LHCN-M2 (cell line): ENCODE results near the gene TBX15. TPM values are rescaled to one million over a fixed set of nuclear protein-coding genes. Genes with fewer than 3 reads are reported as not detected.
"Not testable (repeated sequence)": the region's sequence is repeated elsewhere in the genome, so short reads cannot be mapped to it uniquely, and the experiment has no call there.

Experiments
- DNase-seq: peaks from one replicate; pipeline ENCODE4 v3.0.0-alpha.2; 2012; ENCODE audit warnings: low read depth
- total RNA-seq: library from RNA; depleted of rRNA; stranded (reverse); fragments of >200 nt; gene quantifications from 2 replicates; pipeline ENCODE4 v1.2.3, GENCODE V29; 2014

TBX15 gene
- total RNA-seq, 1 experiment from 2014 or later = 20.9 TPM

DNA sequence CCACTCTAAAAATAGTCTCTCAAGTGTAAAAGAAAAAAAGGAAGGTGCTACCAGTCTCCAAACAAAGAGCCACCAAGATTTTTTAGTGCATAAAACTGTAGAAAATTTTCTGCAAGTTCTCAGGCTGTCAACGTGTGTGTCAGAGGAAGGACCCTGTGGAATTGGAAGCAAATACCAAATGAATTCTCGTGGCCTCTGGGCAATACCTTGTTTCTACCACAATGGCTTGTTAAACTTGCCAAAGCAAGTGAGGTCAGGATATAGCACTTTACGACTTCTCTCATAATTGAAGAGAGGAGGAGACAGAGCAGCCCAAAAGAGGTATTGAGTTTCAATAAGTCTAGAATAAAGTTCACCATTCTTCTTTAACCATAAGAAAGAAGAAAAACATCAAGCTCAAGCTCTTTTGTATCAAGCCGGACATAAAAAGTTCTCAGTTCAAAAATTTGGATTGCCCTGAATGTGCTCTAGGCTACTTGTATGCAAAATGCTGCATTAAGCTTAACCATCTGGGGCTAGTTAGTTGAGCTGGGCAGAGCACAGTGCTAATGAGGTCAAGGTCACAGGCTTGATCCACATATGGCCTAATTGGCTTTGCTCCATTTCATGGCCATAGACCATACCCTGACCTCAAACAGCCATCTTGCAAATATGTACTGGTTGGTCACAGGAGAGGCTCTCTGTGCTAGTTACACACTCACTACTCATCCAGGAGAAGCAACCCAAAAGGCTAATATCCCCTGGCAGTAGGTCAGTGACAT lies 60.5 kb downstream of the TBX15 start:
- no peak for DNase-seq

DNA sequence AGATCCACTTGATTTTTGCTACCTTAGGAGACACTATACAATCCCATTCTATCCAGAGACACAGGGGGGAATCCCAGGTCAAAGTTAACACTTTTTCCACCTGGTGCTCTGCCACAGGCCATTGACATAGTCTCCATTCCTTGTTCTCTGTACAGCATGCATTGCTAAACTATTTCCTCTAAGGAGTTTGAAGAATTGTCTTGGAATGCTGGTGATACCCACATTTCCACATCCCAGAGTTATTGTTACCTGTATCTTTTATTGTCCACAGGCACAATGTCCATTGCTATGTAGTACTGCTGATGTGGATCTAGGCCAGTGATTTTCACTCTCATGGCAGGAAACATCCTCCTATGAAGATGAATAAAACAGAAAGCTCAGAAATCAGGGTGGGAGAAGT lies 61.9 kb downstream of the TBX15 start:
- no peak for DNase-seq

DNA sequence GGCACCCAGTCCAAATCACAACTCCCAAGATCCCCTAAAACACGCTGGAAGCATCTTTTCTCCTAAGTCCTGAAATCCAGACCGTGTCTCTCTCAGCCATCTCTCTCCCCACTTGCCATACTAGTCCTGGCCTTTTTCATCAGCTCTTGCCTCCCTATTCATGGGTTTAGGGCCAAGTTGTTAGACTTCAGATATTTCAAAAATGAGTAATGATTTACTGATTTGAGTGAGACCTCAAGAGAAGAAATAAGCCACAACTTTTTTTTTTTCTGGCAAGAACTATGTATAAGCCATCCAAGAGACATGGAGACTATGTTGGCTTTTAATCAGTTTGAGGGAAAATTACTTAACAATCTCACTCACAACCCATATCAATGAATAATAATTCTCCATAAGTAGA lies 62.5 kb downstream of the TBX15 start:
- no peak for DNase-seq

DNA sequence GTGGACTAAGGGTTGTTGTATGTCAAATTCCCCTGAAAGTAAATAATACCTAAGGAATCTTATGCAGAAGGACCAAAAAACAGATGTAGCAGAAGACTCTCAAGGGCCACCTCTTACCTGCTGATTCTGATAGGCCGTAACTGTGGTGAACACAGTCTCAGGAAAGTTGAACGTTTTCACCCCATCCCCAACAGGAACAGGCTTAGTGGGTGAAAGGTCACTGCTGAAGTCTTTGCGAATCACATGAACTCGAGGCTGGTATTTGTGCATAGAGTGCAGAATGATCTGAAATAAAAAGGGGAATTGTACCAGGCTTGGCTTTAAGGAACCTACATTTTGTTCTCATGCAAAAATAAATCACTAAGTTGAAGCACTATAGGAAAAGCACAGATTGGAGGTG lies 64.8 kb downstream of the TBX15 start:
- no peak for DNase-seq

DNA sequence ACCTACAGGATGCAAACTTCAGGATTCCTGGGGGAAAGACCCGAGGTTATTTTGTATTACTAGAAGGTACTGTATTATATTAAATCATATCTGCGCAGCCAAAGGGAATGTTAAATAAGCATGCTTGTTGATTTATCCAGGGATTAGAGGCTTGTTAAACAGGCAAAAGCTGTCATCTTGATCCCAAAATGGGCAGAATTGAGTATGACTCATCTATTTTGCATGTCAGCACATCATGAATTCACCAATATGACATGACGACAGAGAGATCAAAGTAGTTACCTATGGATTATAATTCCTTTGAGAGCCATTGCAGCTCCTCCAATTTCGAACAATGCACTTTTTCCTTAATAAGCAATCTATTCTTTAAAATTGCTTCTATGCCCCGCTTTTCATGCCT lies 66.1 kb downstream of the TBX15 start:
- DNase-seq = no peak

DNA sequence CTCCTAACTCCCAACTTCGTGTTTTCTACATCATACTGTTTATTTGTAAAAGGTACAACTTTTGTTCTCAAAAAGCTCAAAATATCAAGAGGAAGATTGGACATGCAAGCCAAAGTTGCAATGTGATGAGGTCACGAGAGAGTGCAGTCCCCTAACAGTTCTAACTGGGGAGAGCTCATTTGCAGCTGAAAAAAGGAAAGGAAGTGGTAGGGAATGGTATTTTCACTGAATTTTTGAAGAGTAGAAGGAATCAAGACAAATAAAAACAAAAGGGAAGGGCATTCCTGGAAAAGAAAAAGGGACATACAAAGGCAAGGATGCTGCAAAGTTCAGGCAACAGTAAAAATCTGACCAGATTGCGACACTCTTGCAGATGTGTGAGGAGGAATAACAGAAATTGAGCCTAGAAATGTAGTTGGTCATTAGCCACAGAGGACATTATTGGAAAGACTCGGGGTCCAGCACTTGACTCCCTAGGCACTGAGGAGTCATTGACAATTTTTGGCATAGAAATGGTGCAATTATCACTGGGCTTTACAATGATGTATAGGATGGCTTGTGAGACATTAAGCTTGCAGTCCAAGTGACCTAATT lies 67.9 kb downstream of the TBX15 start:
- no peak for DNase-seq

DNA sequence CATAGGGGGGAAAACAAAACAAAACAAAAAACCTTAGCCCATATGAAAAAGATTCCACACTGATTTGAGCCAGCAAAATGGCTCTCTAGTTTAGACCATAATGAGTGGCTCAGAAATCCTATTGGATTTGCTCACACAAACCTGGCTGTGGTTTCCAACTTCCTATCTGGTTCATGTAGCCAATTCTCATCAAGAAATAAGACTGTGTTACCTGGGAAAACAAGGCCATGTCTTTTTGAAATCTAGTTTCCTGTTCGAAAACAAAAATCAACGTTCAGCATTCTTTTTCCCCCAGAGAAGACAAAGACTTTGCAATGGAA lies 69.2 kb downstream of the TBX15 start:
- DNase-seq = no peak

DNA sequence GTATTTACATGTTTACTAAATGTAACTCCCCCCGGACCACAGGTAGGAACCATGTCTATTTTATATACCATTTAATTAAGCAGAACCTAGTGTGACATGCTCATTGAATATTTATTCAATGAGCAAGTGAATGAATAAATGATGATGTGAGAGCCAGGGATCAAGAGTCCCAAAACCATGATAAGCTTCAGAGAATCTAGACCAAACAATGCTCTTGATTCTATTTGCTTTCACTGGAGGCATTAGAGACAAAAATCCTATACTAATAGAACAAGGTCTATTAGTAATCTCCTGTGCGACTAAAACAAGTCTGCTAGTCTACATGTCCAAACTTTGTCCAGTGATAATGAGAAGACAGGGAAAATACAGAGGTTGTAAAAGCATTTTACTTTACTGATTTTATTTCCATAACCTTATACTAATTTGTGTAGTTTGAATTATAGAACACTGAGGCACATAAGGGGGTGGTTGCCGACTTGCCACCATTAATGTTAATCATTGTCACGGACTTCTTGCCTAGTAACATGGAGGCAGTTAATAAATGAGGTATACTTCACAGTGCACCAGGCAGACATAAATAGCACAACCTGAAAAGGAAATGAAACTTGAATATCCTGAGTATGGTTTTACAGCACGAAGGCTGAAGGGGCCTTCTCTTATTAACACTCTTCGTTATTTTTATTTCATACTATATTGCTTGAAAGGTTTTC lies 69.8 kb downstream of the TBX15 start:
- DNase-seq = no peak

DNA sequence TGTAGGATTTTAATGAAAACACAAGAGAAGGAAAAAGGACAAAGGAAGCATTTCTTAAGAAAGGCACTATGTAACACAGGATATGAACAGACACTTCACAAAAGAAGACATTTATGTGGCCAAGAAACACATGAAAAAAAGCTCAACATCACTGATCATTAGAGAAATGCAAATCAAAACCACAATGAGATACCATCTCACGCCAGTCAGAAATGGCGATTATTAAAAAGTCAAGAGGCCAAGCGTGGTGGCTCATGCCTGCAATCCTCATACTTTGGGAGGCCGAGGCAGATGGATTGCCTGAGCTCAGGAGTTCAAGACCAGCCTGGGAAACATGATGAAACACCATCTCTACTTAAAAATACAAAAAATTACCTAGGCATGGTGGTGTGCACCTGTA lies 71.8 kb downstream of the TBX15 start:
- not testable (repeated sequence) for DNase-seq

DNA sequence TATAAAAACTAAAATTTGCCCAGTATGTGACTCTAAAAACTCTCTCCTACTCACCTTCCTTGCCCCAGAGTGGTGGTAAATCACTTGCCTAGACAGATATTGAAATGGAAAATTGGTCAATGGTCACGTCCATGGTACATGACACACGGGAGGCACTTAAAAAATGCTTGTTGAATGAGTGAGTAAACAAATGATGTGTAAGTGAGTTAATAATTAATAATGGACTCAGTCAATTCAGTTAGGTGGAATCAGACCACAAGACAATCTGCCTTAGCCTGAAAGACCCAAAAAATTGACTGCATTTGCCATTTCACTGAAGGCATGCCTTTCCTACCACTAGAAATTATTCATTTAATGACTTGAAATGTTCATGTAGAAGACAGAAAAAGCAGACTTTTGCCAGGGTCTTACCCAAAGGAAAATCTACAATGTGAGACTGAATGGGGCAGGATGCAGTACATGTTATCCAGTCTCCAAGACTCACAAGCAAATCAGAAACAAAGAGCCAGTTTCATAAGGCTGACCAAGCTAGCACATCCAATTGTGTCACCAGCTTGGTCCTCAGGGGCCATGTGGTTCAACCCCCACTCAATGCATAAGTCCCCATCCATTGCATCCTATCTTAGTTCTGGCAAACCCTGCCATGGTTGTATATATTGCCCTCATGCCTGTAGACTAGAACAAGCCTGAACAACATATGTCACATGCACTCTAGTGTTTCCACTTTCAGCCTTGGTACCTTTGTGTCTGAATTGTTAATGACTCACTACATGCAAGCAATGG lies 73.6 kb downstream of the TBX15 start:
- no peak for DNase-seq

DNA sequence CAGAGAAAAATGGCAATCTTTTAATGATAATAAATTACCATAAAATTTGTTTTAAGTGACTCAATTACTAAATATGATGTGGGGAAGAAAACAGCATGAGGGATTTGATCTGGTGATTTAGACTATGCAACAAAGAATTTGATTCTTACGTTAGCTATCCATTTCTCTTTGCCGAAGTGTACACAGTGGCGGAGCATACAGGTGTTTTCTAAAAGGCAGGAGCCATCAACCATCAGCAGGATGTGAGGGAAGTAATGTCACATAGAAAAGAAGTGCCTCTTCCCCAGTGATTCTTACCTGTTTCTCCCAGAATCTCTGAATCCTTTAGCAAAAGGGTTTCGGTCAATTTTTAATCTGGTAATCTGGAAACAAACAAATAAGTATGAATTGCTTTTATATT lies 74.3 kb downstream of the TBX15 start:
- DNase-seq = no peak

DNA sequence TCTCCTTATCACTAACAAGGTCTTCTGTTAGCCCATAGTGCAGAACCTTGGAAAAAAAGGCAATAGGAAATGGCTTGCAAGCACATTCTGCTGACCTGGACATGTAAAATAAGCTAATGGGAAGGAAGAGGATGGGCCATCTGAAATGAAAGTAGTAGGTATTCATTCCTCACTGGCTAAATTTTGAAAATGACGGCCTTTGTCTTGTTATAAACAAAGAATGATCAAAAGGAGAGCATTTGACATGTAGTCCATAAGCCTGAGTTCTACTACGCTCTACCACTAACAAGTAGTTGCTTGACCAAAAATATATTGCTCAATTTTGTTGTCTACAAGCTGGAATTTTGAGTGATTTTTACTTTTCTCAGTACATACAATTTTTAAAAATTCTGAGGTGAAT lies 75.6 kb downstream of the TBX15 start:
- no peak for DNase-seq

DNA sequence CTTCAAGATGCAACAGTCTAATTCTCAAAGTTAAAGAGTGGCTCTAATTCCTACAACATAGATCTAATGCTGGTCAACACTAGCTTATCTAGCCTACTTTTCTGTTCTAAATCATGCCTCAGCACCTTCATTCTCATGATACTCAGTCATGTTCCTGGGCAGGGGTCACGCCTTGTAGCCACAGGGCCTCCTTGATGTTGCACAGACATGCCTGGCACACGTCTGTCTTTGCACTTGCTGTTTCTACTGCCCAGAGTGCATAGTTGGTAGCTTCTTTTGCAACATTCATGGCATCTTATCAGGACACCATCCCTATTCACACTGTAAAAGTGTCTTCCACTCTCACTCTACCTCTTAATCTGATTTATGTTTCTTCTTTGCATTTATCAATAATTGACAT lies 76.6 kb downstream of the TBX15 start:
- DNase-seq = no peak

DNA sequence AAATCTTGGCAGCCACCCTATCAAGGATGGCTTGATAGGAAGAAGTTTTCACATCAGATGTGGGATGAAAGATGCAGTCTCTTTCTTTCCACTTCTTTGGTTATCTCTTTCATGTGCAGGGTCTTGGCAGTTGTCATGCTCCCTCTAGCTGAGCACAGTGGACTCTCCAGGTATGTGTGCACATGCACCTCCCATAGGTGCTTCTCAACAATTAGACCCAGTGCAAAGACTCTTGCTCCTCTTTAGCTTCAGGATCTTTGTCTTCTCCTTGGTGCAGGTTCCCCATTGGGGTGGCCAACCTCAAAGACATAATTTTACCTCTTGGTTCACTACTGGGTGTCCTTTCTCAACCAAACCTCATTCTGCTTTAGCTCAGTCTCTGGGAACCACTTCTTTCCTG lies 80.7 kb downstream of the TBX15 start:
- no peak for DNase-seq

DNA sequence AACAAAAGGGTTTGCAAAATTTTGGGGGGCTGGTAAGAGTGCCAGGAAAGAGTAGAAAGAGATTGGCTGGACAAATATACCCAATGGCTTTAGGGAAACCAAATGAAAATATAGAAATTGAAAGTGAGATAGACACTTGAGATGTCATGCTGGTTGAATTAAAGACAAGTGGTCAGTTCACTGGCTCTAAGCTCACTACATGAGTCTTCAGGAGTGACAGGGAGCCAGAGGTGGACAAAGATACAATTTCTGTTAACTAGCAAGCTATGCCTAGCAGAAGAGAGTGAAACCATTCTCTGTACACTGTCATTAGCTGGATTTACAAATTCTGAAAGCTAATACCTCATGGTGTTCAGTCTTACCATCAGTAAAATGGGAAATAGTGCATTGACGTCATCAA lies 82.5 kb downstream of the TBX15 start:
- DNase-seq = no peak

DNA sequence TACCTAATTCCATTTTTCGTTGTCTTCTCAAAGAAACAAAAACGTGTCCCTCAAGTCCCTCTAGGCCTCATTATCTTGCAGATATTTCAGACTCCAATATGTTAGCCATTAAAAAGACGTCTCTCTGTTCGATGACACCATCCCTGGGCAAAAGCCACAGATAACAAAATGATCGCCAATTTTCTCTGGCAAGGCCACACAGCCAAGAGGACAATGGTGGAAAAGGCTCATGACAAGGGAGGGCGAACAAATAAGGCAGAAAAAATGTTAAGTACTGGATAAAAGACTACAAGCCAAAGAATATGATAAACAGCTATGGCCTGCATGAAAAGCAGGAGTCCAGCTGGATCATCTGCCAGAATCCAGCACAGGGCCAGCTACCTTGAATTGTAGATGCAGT lies 82.9 kb downstream of the TBX15 start:
- DNase-seq = no peak

DNA sequence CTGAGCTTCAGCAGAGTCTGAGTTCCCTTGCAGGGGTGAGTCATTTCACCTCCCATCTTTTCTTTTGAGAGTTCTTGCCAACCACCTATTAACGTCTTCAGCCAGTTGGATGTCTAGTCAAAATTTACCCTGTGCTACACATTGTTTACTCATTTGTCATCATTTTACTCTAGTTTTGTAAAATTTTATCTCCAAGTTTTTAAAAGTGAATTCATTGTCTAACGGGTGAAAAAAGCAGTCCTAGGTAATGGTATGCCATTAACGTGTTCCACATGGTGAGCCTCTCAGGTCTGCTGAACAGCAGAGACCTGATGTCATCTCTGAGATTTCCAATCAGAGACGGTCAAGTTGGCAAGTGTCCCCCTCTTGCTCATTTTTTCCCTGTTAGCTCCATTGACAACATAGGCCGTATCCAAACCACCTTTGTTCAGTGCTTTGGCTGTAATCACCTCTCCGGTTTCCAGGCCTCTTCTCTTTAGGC lies 85.4 kb downstream of the TBX15 start:
- DNase-seq = peak; percentile 11

DNA sequence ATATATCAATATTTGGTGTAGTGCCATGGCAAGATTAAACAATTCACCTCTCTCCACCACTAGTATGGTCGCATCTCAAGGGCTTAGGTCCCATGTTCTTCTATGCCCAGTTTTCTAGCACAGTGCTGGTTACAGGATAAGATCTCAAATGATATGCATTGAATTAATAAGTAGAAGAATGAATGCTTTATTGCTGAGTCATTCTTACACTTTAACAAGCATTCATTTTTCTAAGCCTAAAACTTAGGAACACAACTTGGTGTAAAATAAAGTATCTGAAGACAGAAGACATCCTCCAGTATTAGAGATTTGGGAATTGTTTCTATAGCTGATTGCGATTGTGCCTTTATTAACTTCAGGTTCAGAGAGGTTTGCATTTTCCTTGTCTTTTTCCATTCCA lies 85.8 kb downstream of the TBX15 start:
- no peak for DNase-seq

DNA sequence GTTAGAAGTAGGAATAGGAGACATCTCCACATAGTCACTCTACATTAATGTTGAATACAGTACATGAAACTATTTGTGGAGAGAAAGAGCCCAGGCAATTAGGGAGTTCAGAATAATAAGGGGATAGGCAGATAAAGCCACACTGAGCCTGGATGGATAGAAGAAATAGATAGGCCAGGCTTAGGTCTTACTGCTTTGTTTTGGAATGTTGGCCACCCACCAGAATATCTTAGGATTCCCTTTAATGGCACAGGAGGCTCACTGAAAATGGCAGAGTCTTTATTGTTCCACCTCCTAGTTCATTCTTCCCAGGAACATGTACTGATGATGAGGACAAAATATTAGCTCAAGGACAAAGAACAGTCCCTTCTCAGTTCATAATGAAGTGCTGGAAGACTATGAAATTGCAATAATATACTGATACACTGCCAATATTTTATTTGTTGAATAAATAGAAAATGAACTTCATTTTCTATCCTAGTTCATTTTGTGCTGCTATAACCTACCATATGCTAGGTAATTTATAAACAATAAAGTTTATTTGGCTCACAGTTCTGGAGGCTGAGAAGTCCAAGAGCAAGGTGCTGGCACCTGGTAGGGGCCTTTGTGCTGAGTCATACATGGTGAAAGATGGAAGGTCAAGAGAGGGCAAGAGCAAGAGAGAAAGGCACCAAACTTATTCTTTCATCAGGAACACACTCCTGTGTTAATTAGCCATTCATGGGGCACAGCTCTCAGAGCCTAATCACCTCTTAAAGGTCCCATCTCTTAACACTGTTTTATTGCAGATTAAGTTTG lies 87.3 kb downstream of the TBX15 start:
- DNase-seq = no peak

DNA sequence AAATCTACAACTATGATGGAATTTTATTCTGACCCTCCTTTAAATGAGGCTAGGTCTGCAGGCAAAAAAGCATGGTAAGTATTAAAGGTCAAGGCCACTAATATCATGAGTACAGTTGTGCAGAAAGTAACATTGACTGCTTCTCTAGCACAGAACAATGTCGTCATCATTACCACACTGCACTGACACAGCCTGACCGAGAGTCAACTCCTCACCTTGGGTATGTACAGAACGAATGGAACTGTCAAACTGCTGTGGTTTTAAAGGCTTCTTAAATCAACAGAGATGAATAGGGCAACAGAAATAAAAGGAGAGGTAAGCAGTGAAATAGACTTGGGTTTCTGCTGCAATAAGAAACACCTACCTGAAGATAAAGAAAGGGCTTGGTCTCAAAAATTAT lies 88.8 kb downstream of the TBX15 start:
- no peak for DNase-seq

DNA sequence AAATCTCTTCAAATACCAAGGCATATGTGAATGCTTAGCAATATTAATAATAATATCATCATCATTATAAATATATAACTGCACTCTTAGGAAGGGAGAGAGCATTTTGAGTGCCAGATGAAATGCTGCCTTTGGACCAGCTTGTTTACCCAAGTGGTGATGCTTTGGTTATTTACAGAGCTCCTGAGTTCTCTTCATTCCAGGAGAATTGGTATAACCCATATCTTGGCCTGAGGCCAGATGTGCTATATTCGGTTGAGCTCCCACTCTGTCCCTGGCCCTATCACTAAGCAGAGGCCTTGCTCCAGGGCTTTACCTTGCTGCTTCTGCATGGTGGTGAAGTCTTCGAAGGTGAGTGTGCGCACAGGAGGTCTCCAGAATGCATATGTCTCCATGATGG lies 89.4 kb downstream of the TBX15 start:
- DNase-seq = peak; percentile 6
